C4-2B (cell line): ENCODE data around the gene COLGALT1.

Experiments used
- H3K27ac ChIP-seq: fragments of 450-650 bp; 2 replicates; pipeline ENCODE4 v1.5.1; 2017
- CTCF ChIP-seq: fragments of 450-650 bp; conservative IDR thresholded peaks from 2 replicates; pipeline ENCODE4 v1.5.1; 2017; ENCODE audit warnings: mild to moderate bottlenecking
- ZFX ChIP-seq: fragments of 450-650 bp; IDR thresholded peaks from 2 replicates; pipeline ENCODE4 v1.6.1; 2017

The COLGALT1 gene

DNA sequence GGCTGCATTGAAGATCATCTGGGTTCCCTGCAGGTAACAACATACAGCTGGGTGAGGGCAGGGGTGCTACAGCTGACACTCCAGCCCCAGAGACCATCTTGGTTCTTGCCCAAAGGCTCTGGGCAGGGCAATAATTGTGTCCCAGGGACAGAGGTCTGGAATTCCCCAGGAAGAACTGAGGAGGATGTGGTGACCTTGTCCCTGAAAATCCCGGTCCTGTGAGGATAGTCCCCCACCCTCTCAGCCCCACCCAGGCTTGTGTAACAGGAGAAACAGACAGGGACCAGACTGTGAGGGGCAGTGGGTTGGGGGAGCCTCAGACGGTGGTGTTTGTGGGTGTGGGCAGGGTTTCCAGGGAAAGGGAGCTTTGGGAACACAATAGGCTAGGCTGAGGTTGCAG lies 63.5 kb downstream of the COLGALT1 start:
- TF ChIP-seq CTCF (no peak), ZFX (no peak)
- no peak overlapping the region for H3K27ac ChIP-seq

- TF ChIP-seq CTCF, result no peak
- H3K27ac ChIP-seq, result no peak overlapping the region
Measured at GRCh38 chr19:17620696-17621095, 65.2 kb downstream of the COLGALT1 start.

- H3K27ac ChIP-seq, result no peak overlapping the region
- TF ChIP-seq CTCF, result no peak
- no peak for TF ChIP-seq ZFX
Measured at GRCh38 chr19:17623224-17623935, 67.9 kb downstream of the COLGALT1 start.

DNA sequence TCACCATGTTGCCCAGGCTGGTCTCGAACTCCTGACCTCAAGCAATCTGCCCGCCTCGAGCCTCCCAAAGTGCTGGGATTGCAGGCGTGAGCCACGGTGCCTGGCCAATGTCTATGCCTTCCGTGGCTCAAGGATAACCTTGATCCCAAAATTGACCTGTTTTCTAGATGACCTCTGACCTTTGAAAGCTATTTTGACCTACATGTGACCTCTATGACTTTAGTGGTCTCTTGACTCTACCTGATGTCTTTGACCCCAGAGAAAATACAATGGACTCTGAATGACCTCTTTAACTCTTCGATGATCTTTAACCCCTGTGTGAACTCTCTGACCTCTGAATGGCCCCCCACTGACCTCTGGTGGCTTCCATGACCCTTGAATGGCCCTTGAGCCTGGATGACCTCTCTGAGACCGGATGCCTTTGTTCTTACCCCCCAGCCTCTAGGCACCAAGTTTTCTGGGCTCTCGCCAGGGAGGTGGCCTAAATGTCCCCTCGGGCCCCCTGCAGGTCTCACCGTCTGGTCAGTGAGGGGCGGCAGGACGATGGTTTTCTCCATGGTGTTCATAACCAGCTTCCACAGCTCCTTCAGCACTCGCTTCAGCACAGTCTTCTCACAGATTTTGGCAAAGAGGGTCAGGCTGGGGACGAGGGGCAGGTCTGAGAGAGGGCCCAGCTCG lies 69.0 kb downstream of the COLGALT1 start:
- no peak for TF ChIP-seq ZFX
- no peak for TF ChIP-seq CTCF
- H3K27ac ChIP-seq, result no peak overlapping the region

- TF ChIP-seq ZFX, result no peak
- TF ChIP-seq CTCF, result no peak
- no peak overlapping the region for H3K27ac ChIP-seq
Measured at GRCh38 chr19:17625043-17625442, 69.6 kb downstream of the COLGALT1 start.

DNA sequence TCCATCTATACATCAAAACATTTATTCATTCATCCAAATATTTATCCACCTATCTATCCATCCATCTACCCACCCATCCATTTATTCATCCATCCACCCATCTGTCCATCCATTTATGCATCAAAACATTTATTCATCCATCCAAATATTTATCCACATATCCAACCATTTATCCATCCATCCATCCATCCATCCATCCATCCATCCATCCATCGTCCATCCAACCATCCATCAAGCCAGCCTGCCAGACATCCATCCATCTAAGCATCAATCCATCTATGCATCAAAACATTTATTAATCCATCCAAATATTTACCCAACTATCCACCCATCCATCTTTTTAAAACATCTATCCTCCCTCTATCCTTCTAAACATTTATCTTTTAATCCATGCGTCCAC lies 70.5 kb downstream of the COLGALT1 start:
- H3K27ac ChIP-seq, result no peak overlapping the region
- TF ChIP-seq CTCF (no peak), ZFX (no peak)

GRCh38 chr19:17626456-17627015 lies 71.1 kb downstream of the COLGALT1 start:
- TF ChIP-seq CTCF (no peak), ZFX (no peak)

More at GRCh38 chr19:17626456-17627015, 71.1 kb downstream of the COLGALT1 start:
- no peak overlapping the region for H3K27ac ChIP-seq
